ENCODE data around the gene CCDC85C. TPM values are rescaled to one million over a fixed set of nuclear protein-coding genes. Genes with fewer than 3 reads are reported as not detected.

Gene CCDC85C
- total RNA-seq, 1 donor from 2014 or later = 41.0 TPM

DNA sequence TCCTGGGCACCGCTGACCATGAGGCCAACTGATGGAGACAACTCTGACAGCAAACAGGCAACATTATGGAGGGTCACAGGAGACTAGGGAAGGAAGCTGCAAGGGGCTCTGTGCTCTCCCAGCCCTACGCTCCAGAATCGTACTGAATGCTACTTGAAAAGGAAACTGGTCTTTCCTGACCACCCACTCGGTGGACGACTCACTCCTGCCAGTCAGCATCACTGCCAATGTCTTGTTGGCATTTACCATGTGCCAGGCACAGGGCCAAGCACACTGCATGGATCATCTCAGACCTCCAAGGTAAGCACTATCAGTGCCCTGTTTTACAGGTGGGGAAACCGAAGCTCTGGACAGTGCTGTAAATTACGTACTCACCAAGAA lies 38.0 kb downstream of the CCDC85C start:
- no peak for DNase-seq
- H3K9me3 ChIP-seq (replicated peaks) = no peaks in the 10 kb centered on the region
- TF ChIP-seq, protein P1, sequence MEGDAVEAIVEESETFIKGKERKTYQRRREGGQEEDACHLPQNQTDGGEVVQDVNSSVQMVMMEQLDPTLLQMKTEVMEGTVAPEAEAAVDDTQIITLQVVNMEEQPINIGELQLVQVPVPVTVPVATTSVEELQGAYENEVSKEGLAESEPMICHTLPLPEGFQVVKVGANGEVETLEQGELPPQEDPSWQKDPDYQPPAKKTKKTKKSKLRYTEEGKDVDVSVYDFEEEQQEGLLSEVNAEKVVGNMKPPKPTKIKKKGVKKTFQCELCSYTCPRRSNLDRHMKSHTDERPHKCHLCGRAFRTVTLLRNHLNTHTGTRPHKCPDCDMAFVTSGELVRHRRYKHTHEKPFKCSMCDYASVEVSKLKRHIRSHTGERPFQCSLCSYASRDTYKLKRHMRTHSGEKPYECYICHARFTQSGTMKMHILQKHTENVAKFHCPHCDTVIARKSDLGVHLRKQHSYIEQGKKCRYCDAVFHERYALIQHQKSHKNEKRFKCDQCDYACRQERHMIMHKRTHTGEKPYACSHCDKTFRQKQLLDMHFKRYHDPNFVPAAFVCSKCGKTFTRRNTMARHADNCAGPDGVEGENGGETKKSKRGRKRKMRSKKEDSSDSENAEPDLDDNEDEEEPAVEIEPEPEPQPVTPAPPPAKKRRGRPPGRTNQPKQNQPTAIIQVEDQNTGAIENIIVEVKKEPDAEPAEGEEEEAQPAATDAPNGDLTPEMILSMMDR (IDR thresholded peaks at IDR 0.05; ENCODE audit: borderline replicate concordance) = no peak
- H3K4me3 ChIP-seq = no peak overlapping the region
- H3K27ac ChIP-seq (replicated peaks) = peak overlapping the region; percentile 86
- H3K36me3 ChIP-seq = no peaks in the 10 kb centered on the region
- no peaks in the 10 kb centered on the region for H3K27me3 ChIP-seq (ENCODE audit: low read depth)
- peaks cover 100% of the 10 kb centered on the region for H3K4me1 ChIP-seq
- intact Hi-C loops (cut with micrococcal nuclease) = no loop called here

DNA sequence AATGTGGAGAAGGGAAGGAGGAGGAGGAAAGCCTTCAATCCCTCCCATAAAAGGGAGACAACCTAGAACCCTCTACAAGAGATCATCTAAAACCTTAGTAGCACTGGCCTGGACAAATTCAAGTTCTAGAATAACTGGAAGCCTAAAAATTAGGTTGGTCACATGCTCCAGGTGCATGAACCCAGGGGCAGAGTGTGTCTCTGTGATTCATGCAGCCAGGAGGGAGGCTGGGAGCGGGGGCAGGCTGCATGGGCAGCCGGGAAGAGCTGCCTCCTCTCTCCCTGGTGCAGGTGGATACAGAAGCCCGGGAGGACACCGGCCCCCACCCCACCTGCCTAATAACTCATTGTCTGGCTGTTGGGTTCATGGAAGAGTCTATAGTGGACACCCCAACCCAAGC lies 38.6 kb downstream of the CCDC85C start:
- Histone ChIP-seq H3K36me3 (no peaks in the 10 kb centered on the region), H3K9me3 (replicated peaks) (no peaks in the 10 kb centered on the region), H3K4me1 (peaks cover 100% of the 10 kb centered on the region), H3K27ac (replicated peaks) (peak overlapping the region; percentile 86), H3K4me3 (no peak overlapping the region), H3K27me3 (ENCODE audit: low read depth) (no peaks in the 10 kb centered on the region)
- no peak for DNase-seq
- TF ChIP-seq, protein P1 (IDR thresholded peaks at IDR 0.05; ENCODE audit: borderline replicate concordance) = no peak
- intact Hi-C loops (cut with micrococcal nuclease) = no loop called here

DNA sequence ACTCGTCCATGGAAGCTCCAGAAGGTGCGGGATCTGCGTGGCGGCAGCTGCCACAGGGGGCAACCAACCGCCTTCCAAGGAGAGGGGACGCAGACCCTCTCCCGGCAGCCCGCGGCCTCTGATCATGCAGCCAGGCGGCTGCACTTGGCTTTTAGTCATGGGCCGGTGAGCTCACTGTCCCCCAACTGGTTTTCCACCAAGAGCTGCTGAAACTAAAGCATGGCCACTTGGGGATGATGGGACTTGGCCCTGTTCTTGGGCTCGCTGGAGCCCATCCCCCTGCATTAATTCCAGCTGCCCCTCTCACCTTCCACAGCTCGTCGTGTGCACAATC lies 39.1 kb downstream of the CCDC85C start:
- H3K4me1 ChIP-seq = peaks cover 100% of the 10 kb centered on the region
- no peak for DNase-seq
- peak overlapping the region; percentile 86 for H3K27ac ChIP-seq (replicated peaks)
- intact Hi-C loops (cut with micrococcal nuclease) = no loop called here
- H3K9me3 ChIP-seq (replicated peaks) = no peaks in the 10 kb centered on the region
- H3K36me3 ChIP-seq = no peaks in the 10 kb centered on the region
- TF ChIP-seq, protein P1 (IDR thresholded peaks at IDR 0.05; ENCODE audit: borderline replicate concordance) = no peak
- H3K27me3 ChIP-seq (ENCODE audit: low read depth) = no peaks in the 10 kb centered on the region
- peak overlapping the region; percentile 32 for H3K4me3 ChIP-seq

DNA sequence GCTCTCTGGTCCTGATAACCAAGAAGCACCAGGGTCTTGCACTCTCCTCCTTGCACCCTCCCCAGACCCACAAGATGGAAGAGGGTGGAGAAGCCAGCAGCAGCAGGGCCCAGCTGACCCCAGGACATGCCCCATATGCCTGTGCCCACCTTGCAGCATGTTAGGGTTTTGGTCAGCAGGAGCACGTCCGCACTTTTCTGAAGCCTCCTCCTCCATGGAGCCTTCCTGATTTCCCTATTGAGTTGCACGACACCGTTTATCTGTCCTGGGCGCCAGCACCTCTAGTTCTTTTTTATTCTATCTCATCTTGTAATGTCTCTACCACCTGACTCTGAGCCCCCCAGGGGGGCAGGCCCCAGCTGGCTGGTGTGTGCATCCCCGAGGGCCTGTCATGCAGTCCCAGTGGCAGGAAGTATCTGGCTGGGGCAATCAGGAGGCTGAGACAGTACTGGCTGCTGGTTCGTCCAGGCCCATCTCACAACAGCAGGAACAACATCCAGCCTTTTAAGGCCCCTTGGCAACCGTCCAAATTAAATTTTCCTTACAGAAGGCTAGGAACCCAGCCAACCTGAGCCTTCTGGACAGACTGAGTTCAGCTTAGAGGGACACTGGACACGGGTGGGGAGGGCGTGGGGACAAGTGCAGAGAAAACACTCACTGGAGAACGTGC lies 39.6 kb downstream of the CCDC85C start:
- intact Hi-C loops (cut with micrococcal nuclease) = no loop called here
- peak; percentile 62 for DNase-seq
- peak overlapping the region; percentile 86 for H3K27ac ChIP-seq (replicated peaks)
- TF ChIP-seq, protein P1 (IDR thresholded peaks at IDR 0.05; ENCODE audit: borderline replicate concordance) = no peak
- H3K36me3 ChIP-seq = no peaks in the 10 kb centered on the region
- H3K9me3 ChIP-seq (replicated peaks) = no peaks in the 10 kb centered on the region
- H3K4me1 ChIP-seq = peaks cover 95% of the 10 kb centered on the region
- H3K4me3 ChIP-seq = peak overlapping the region; percentile 32
- no peaks in the 10 kb centered on the region for H3K27me3 ChIP-seq (ENCODE audit: low read depth)

DNA sequence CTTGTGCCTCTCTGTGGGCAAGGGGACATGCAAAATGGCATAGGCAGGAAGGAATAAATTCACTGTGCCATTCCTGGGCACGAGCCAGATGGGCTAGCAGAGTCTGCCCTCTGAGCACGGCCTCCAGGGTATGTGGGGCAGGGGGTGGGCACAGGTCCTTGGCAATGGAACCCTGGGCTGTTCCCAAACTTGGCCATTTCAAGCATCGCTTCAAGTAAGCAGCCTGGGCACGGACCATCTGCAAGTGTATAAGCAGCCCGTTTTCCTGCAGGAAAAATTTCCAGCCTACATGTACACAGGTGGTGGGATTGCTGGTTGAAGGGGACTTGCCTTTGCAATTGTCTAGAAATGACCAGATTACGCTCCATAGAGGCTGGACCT lies 40.3 kb downstream of the CCDC85C start:
- intact Hi-C loops (cut with micrococcal nuclease) = no loop called here
- H3K4me3 ChIP-seq = no peak overlapping the region

More for the DNA sequence above, 40.3 kb downstream of the CCDC85C start:
- no peaks in the 10 kb centered on the region for H3K9me3 ChIP-seq (replicated peaks)
- H3K4me1 ChIP-seq = peaks cover 89% of the 10 kb centered on the region
- no peaks in the 10 kb centered on the region for H3K27me3 ChIP-seq (ENCODE audit: low read depth)
- no peak for DNase-seq
- H3K36me3 ChIP-seq = no peaks in the 10 kb centered on the region
- H3K27ac ChIP-seq (replicated peaks) = peak overlapping the region; percentile 86
- TF ChIP-seq, protein P1 (IDR thresholded peaks at IDR 0.05; ENCODE audit: borderline replicate concordance) = no peak
